Activated CD4-positive, alpha-beta T cell treated with anti-CD3 and anti-CD28 coated beads, Interleukin-2, amount 50 U/mL, for 1 hour (primary cell): ENCODE results near the gene ARHGAP35.
"Not testable (repeated sequence)": the region's sequence is repeated elsewhere in the genome, so short reads cannot be mapped to it uniquely, and the experiment has no call there.

Source experiments
- DNase-seq: peaks from one replicate; pipeline ENCODE4 v3.0.0-alpha.2; 2020

Gene ARHGAP35

GRCh38 chr19:46871173-46871572, 10.4 kb downstream of the ARHGAP35 start:
- DNase-seq: not testable (repeated sequence)

- DNase-seq: no peak
Observed at GRCh38 chr19:46872967-46873366, 12.2 kb downstream of the ARHGAP35 start.

GRCh38 chr19:46875234-46875633, 14.4 kb downstream of the ARHGAP35 start:
- DNase-seq: no peak

GRCh38 chr19:46875657-46876056, 14.9 kb downstream of the ARHGAP35 start:
- no peak for DNase-seq

- no peak for DNase-seq
Observed at GRCh38 chr19:46878613-46879375, 18.0 kb downstream of the ARHGAP35 start.

GRCh38 chr19:46880431-46880830, 19.6 kb downstream of the ARHGAP35 start:
- DNase-seq: no peak

- DNase-seq: no peak
Observed at GRCh38 chr19:46881092-46881491, 20.3 kb downstream of the ARHGAP35 start.

GRCh38 chr19:46882034-46882433, 21.2 kb downstream of the ARHGAP35 start:
- no peak for DNase-seq

- not testable (repeated sequence) for DNase-seq
Observed at GRCh38 chr19:46882751-46883150, 22.0 kb downstream of the ARHGAP35 start.

- DNase-seq: no peak
Observed at GRCh38 chr19:46885411-46885810, 24.6 kb downstream of the ARHGAP35 start.

GRCh38 chr19:46886546-46887239, 25.9 kb downstream of the ARHGAP35 start:
- no peak for DNase-seq

- DNase-seq: no peak
Observed at GRCh38 chr19:46887240-46887782, 26.5 kb downstream of the ARHGAP35 start.

GRCh38 chr19:46890423-46891170, 29.8 kb downstream of the ARHGAP35 start:
- DNase-seq: no peak

GRCh38 chr19:46892252-46893179, 31.7 kb downstream of the ARHGAP35 start:
- no peak for DNase-seq

GRCh38 chr19:46896076-46896794, 35.4 kb downstream of the ARHGAP35 start:
- no peak for DNase-seq

- no peak for DNase-seq
Observed at GRCh38 chr19:46898731-46899130, 37.9 kb downstream of the ARHGAP35 start.

- DNase-seq: no peak
Observed at GRCh38 chr19:46900341-46900740, 39.5 kb downstream of the ARHGAP35 start.

- no peak for DNase-seq
Observed at GRCh38 chr19:46901701-46902401, 41.1 kb downstream of the ARHGAP35 start.

GRCh38 chr19:46902402-46902766, 41.6 kb downstream of the ARHGAP35 start:
- DNase-seq: no peak

GRCh38 chr19:46903458-46903857, 42.7 kb downstream of the ARHGAP35 start:
- DNase-seq: no peak
